ENCODE measurements around the gene PPARG. TPM values are rescaled to one million over a fixed set of nuclear protein-coding genes. Genes with fewer than 3 reads are reported as not detected.

The PPARG gene
- total and polyA plus RNA-seq, 2 of the 8 experiments (the other 6 are each of a cell fraction or from before 2014, with no cell fraction given) = 0.06 TPM; not detected in 1

- no peak overlapping the region for H3K56ac ChIP-seq (replicated peaks; ENCODE audit: insufficient read length, low read depth, low read length)
- no peaks in the 10 kb centered on the region for H4K20me1 ChIP-seq (replicated peaks in 1 of 2; ENCODE audit: control insufficient read depth in 1 of 2, insufficient read depth in 2 of 2, low read length in 2 of 2)
- POLR2A ChIA-PET (ENCODE audit: partially characterized antibody) = no interaction called here
Measured at GRCh38 chr3:12462159-12462947, 173.5 kb downstream of the PPARG start.

More at GRCh38 chr3:12462159-12462947, 173.5 kb downstream of the PPARG start:
- H2BK20ac ChIP-seq (ENCODE audit: low read length) = no peak overlapping the region
- no peaks in the 10 kb centered on the region for H3K23me2 ChIP-seq (ENCODE audit: low read depth, low read length)
- no peak overlapping the region for H2BK5ac ChIP-seq (ENCODE audit: low read depth, low read length)
- no peak overlapping the region for H2AFZ ChIP-seq (ENCODE audit: low read length)
- H3K9me3 ChIP-seq (ENCODE audit: insufficient read depth in 2 of 2, low read depth in 1 of 2, low read length in 1 of 2) = no peaks in the 10 kb centered on the region
- no peak overlapping the region for H3K4me3 ChIP-seq (ENCODE audit: extremely low read depth in 1 of 4, insufficient read depth in 2 of 4, low read depth in 3 of 4, low read length in 4 of 4)
- no peak overlapping the region for H3K4ac ChIP-seq (replicated peaks; ENCODE audit: insufficient read length, low read depth, low read length)
- H2BK120ac ChIP-seq (replicated peaks; ENCODE audit: low read depth, low read length) = no peak overlapping the region
- H3K23ac ChIP-seq (ENCODE audit: insufficient read length) = no peak overlapping the region
- H4K8ac ChIP-seq (ENCODE audit: extremely low read depth, insufficient read depth, low read length) = no peak overlapping the region
- DNase-seq (ENCODE audit: low read depth in 1 of 2, low spot score in 2 of 2) (no peak), FAIRE-seq (no peak)
- H3K79me2 ChIP-seq (ENCODE audit: control insufficient read depth in 1 of 2, insufficient read depth in 2 of 2, low read length in 2 of 2) = no peaks in the 10 kb centered on the region
- H2BK12ac ChIP-seq (ENCODE audit: low read depth, low read length) = no peak overlapping the region
- H3K4me1 ChIP-seq (replicated peaks in 1 of 4; ENCODE audit: control insufficient read depth in 3 of 4, insufficient read depth in 4 of 4, low read length in 3 of 4) = 0 out of 7 replicates have a peak, but pooled peaks cover 0 to 2% (median 0%) of the 10 kb centered on the region in 4 experiments
- no peaks in the 10 kb centered on the region for H3K36me3 ChIP-seq (ENCODE audit: control insufficient read depth in 2 of 4, insufficient read depth in 4 of 4, low read length in 3 of 4)
- TF ChIP-seq HDAC2 (IDR thresholded peaks at IDR 0.05; ENCODE audit: borderline replicate concordance in 1 of 2, low read depth in 2 of 2, low read length in 2 of 2) = no peak
- TF ChIP-seq EZH2 (IDR thresholded peaks at IDR 0.05; ENCODE audit: low read depth, low read length, severe bottlenecking) = no peak
- no peak for TF ChIP-seq CREB1 (IDR thresholded peaks at IDR 0.05)
- TF ChIP-seq ATF2 (IDR thresholded peaks at IDR 0.05; ENCODE audit: low read length) = no peak
- TF ChIP-seq TAF1 (IDR thresholded peaks at IDR 0.05; ENCODE audit: low read depth, low read length) = no peak
- no peak for TF ChIP-seq JUND (IDR thresholded peaks at IDR 0.05; ENCODE audit: low read length)
- CTCF ChIA-PET (ENCODE audit: partially characterized antibody) = interaction anchor here (0.7 to 1.5 kb wide), 4 partner anchors 10 to 327 kb away, joined by 3 to 5 read pairs (median 4); no protein-coding TSS in a partner anchor
- H3K18ac ChIP-seq (ENCODE audit: extremely low read depth, low read length) = no peak overlapping the region
- H3K9ac ChIP-seq (replicated peaks in 1 of 4; ENCODE audit: extremely low read depth in 1 of 4, low read depth in 3 of 4, low read length in 3 of 4) = no peak overlapping the region
- no peak overlapping the region for H2BK15ac ChIP-seq (ENCODE audit: low read length)
- no peaks in the 10 kb centered on the region for H3K27me3 ChIP-seq (replicated peaks in 1 of 4; ENCODE audit: control insufficient read depth in 3 of 4, extremely low read depth in 1 of 4, insufficient read depth in 3 of 4, low read length in 3 of 4)
- H4K91ac ChIP-seq (replicated peaks; ENCODE audit: insufficient read length, low read length) = no peak overlapping the region
- no peak overlapping the region for H2AK5ac ChIP-seq (ENCODE audit: low read depth, low read length)
- no peak overlapping the region for H4K5ac ChIP-seq (ENCODE audit: insufficient read length, low read depth, low read length)
- H3K14ac ChIP-seq (ENCODE audit: insufficient read length) = no peak overlapping the region
- no peaks in the 10 kb centered on the region for H3K79me1 ChIP-seq (ENCODE audit: low read depth, low read length)
- 79% methylated on average over 9 of the region's 9 CpGs; no CpG with 5 or more reads in 1 of the 2 experiments for WGBS, 2 experiments (ENCODE audit: extremely low coverage in 1 of 2, insufficient coverage in 1 of 2, insufficient read length in 1 of 2, insufficient replicate concordance in 2 of 2, low coverage in 1 of 2, low lambda C conversion rate in 2 of 2, missing lambda C conversion rate in 1 of 2)
- H3K4me2 ChIP-seq (ENCODE audit: insufficient read depth in 1 of 2, low read depth in 2 of 2, low read length in 2 of 2) = no peak overlapping the region
- no peak overlapping the region for H3K27ac ChIP-seq (ENCODE audit: low read depth, low read length)
